HepG2 (cell line): ENCODE results near the gene ANAPC1. TPM values are rescaled to one million over a fixed set of nuclear protein-coding genes. Genes with fewer than 3 reads are reported as not detected.

Experiments used
- ARID3A ChIP-seq: IDR thresholded peaks from 2 replicates; pipeline ENCODE4 v1.6.1; 2012; ENCODE audit warnings: low read depth, low read length, improper control_type of control experiment
- ARNT2 ChIP-seq: sonication (generic); formaldehyde crosslinking; IDR thresholded peaks from 2 replicates; pipeline ENCODE4 v1.8.0; 2022; ENCODE audit warnings: mild to moderate bottlenecking, low read depth, missing genetic modification reagents, moderate library complexity
- CHD4 ChIP-seq: fragments of 200-600 bp; sonication (generic); IDR thresholded peaks from 2 replicates; pipeline ENCODE4 v1.7.0; 2017; ENCODE audit warnings: mild to moderate bottlenecking, low read length, borderline replicate concordance
- PPARG ChIP-seq: conservative IDR thresholded peaks from 2 replicates; pipeline ENCODE4 v1.6.1; 2016; ENCODE audit warnings: missing biosample characterization, missing genetic modification reagents
- RARA ChIP-seq: IDR thresholded peaks from 2 replicates; pipeline ENCODE4 v1.6.1; 2016; ENCODE audit warnings: missing genetic modification reagents, missing compliant biosample characterization
- SP4 ChIP-seq: sonication (generic); formaldehyde crosslinking; IDR thresholded peaks from 2 replicates; pipeline ENCODE4 v1.8.1; 2023; ENCODE audit warnings: mild to moderate bottlenecking, missing genetic modification reagents
- TCF12 ChIP-seq, 2 experiments: fragments of 450-650 bp in 1 of 2; sonication (generic) in 1 of 2; formaldehyde crosslinking in 1 of 2; IDR thresholded peaks; 2 replicates each; pipeline versions ENCODE4 v1.6.1 to v1.8.0; 2017 to 2022; ENCODE audit warnings: antibody characterized with exemption in 1 of 2, mild to moderate bottlenecking in 1 of 2, missing genetic modification reagents in 1 of 2, moderate library complexity in 1 of 2
- U2AF2 ChIP-seq: fragments of 200-400 bp; formaldehyde crosslinking; IDR thresholded peaks from 2 replicates; pipeline ENCODE4 v1.6.1; 2017; ENCODE audit warnings: low read depth, mild to moderate bottlenecking, low read length
- ZHX2 ChIP-seq, 2 experiments: sonication (generic) in 1 of 2; formaldehyde crosslinking in 1 of 2; IDR thresholded peaks; 2 replicates each; pipeline versions ENCODE4 v1.6.1 to v1.9.0; 2014 to 2022; ENCODE audit warnings: antibody characterized with exemption in 1 of 2, borderline replicate concordance in 1 of 2, inconsistent platforms in 1 of 2, low read depth in 1 of 2, missing genetic modification reagents in 1 of 2
- ZMAT3 ChIP-seq: sonication (generic); formaldehyde crosslinking; conservative IDR thresholded peaks from 2 replicates; pipeline ENCODE4 v1.7.0; 2021; ENCODE audit warnings: missing genetic modification reagents
- ZNF337 ChIP-seq: sonication (generic); formaldehyde crosslinking; IDR thresholded peaks from 2 replicates; pipeline ENCODE4 v1.5.1; 2020; ENCODE audit warnings: missing genetic modification reagents, low read depth, mild to moderate bottlenecking, borderline replicate concordance
- ZNF343 ChIP-seq: sonication (generic); formaldehyde crosslinking; IDR thresholded peaks from 2 replicates; pipeline ENCODE4 v1.4.0; 2020; ENCODE audit warnings: mild to moderate bottlenecking, missing genetic modification reagents
- ZNF367 ChIP-seq: sonication (generic); formaldehyde crosslinking; IDR thresholded peaks from 2 replicates; pipeline ENCODE4 v1.4.0; 2020; ENCODE audit warnings: missing genetic modification reagents, borderline replicate concordance
- ZNF740 ChIP-seq: sonication (generic); formaldehyde crosslinking; IDR thresholded peaks from 2 replicates; pipeline ENCODE4 v1.4.0; 2020; ENCODE audit warnings: missing genetic modification reagents
- polyA plus RNA-seq, 8 experiments: library from polyadenylated mRNA; depleted of rRNA in 3 of 8; stranded (reverse) in 7 of 8; unstranded in 1 of 8; fragments of >200 nt; fragmentation: Illumina TruSeq in 4 of 8; extraction: Trizol in 4 of 8; gene quantifications; 2 replicates each; pipeline versions ENCODE4 v1.2.1 to v1.2.3, GENCODE V29; 2011 to 2016; ENCODE audit warnings: low read depth in 4 of 8, missing spikeins in 1 of 8, mixed read lengths in 1 of 8; ENCODE audit not compliant: insufficient read depth in 1 of 8
- total RNA-seq, 5 experiments: library from RNA; depleted of rRNA; stranded (reverse); fragments of >200 nt; fragmentation: Illumina TruSeq; extraction: Trizol; gene quantifications; 2 replicates each; pipeline ENCODE4 v1.2.3, GENCODE V29; 2016; ENCODE audit warnings: low read depth in 1 of 5
- TF ChIP-seq, protein P1 (sequence below): sonication (generic); formaldehyde crosslinking; IDR thresholded peaks from 2 replicates; pipeline ENCODE4 v1.5.0; 2020; ENCODE audit warnings: missing genetic modification reagents, mild to moderate bottlenecking, borderline replicate concordance
- TF ChIP-seq, protein P2 (sequence below): sonication (generic); formaldehyde crosslinking; IDR thresholded peaks from 2 replicates; pipeline ENCODE4 v1.5.1; 2020; ENCODE audit warnings: mild to moderate bottlenecking, missing genetic modification reagents, moderate library complexity

The ANAPC1 gene
- total and polyA plus RNA-seq, 2 of the 13 experiments (the other 11 are each of a cell fraction or from before 2014, with no cell fraction given) = 50.0 to 89.7 TPM

GRCh38 chr2:111909079-111909478, 25.1 kb upstream of the ANAPC1 start (continued):
- no peak for TF ChIP-seq ZHX2 (IDR thresholded peaks at IDR 0.05; ENCODE audit: low read depth)
- TF ChIP-seq ZHX2 (CRISPR knock-in tag; IDR thresholded peaks at IDR 0.05; ENCODE audit: borderline replicate concordance) = no peak
- TF ChIP-seq U2AF2 = no peak
- TF ChIP-seq ZMAT3 (CRISPR knock-in tag) = no peak
- TF ChIP-seq CHD4 = no peak
- TF ChIP-seq SP4 (CRISPR knock-in tag) = no peak
- TF ChIP-seq ZNF740 (CRISPR knock-in tag) = no peak
- no peak for TF ChIP-seq ARNT2 (CRISPR knock-in tag)
- TF ChIP-seq RARA (CRISPR knock-in tag) = no peak
- TF ChIP-seq ZNF337 (CRISPR knock-in tag) = 0 out of 2 replicates have a peak, but pooled peaks have one; percentile 41
- peak; percentile 59 for TF ChIP-seq ARID3A
- TF ChIP-seq, protein P1, sequence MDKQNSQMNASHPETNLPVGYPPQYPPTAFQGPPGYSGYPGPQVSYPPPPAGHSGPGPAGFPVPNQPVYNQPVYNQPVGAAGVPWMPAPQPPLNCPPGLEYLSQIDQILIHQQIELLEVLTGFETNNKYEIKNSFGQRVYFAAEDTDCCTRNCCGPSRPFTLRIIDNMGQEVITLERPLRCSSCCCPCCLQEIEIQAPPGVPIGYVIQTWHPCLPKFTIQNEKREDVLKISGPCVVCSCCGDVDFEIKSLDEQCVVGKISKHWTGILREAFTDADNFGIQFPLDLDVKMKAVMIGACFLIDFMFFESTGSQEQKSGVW (CRISPR knock-in tag) = no peak
- peak; percentile 28; the same call in 1 of the 2 replicates for TF ChIP-seq PPARG (CRISPR knock-in tag)
- peak; percentile 91 for TF ChIP-seq ZNF367 (CRISPR knock-in tag)
- TF ChIP-seq, protein P2, sequence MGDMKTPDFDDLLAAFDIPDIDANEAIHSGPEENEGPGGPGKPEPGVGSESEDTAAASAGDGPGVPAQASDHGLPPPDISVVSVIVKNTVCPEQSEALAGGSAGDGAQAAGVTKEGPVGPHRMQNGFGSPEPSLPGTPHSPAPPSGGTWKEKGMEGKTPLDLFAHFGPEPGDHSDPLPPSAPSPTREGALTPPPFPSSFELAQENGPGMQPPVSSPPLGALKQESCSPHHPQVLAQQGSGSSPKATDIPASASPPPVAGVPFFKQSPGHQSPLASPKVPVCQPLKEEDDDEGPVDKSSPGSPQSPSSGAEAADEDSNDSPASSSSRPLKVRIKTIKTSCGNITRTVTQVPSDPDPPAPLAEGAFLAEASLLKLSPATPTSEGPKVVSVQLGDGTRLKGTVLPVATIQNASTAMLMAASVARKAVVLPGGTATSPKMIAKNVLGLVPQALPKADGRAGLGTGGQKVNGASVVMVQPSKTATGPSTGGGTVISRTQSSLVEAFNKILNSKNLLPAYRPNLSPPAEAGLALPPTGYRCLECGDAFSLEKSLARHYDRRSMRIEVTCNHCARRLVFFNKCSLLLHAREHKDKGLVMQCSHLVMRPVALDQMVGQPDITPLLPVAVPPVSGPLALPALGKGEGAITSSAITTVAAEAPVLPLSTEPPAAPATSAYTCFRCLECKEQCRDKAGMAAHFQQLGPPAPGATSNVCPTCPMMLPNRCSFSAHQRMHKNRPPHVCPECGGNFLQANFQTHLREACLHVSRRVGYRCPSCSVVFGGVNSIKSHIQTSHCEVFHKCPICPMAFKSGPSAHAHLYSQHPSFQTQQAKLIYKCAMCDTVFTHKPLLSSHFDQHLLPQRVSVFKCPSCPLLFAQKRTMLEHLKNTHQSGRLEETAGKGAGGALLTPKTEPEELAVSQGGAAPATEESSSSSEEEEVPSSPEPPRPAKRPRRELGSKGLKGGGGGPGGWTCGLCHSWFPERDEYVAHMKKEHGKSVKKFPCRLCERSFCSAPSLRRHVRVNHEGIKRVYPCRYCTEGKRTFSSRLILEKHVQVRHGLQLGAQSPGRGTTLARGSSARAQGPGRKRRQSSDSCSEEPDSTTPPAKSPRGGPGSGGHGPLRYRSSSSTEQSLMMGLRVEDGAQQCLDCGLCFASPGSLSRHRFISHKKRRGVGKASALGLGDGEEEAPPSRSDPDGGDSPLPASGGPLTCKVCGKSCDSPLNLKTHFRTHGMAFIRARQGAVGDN (CRISPR knock-in tag) = no peak
- TF ChIP-seq TCF12 (IDR thresholded peaks at IDR 0.05) = no peak
- TF ChIP-seq TCF12 (CRISPR knock-in tag; IDR thresholded peaks at IDR 0.05) = no peak
- no peak for TF ChIP-seq ZNF343 (CRISPR knock-in tag)
